A549 (cell line): ENCODE data around the gene ZNF248. TPM values are rescaled to one million over a fixed set of nuclear protein-coding genes. Genes with fewer than 3 reads are reported as not detected.

Experiments
- ATAC-seq, 2 experiments: fragments of 200-7000 bp in 1 of 2; fragments of >200 bp in 1 of 2; cut with Nextera tagmentation in 1 of 2; cut with Tn5 transposase in 1 of 2; 3 replicates each; pipeline versions ENCODE4 v1.8.0 to v1.9.1; 2018 to 2020; ENCODE audit warnings: mild to moderate bottlenecking in 1 of 2, moderate library complexity in 1 of 2
- CTCF ChIA-PET: fragments of 300-600 bp; sonication (Branson Sonifier 250); formaldehyde crosslinking; extraction: SDS; loops from one replicate; lab custom pipeline; 2021; ENCODE audit warnings: antibody characterized with exemption, inconsistent platforms; lab: Yijun Ruan, JAX
- POLR2A ChIA-PET: fragments of 350-600 bp; formaldehyde crosslinking; extraction: SDS; loops from one replicate; lab custom pipeline; 2021; ENCODE audit warnings: antibody characterized with exemption, inconsistent platforms; lab: Yijun Ruan, JAX
- DNase-seq, 2 experiments: peaks; one replicate each; pipeline versions ENCODE4 v3.0.0 to v3.0.0-alpha.2; 2011 to 2016; ENCODE audit warnings: low read depth in 1 of 2, low spot score in 1 of 2
- FAIRE-seq: peaks from 2 replicates; lab custom pipeline; 2011; peaks lifted over from hg19 to GRCh38; lab: Jason Lieb, UNC
- H3K27ac ChIP-seq, 2 experiments: fragments of >200 bp; sonication (Bioruptor Twin); formaldehyde crosslinking; 3 replicates each; pipeline ENCODE4 v1.5.1; 2016 to 2017
- H3K4me1 ChIP-seq: fragments of >200 bp; sonication (Bioruptor Twin); formaldehyde crosslinking; 3 replicates; pipeline ENCODE4 v1.6.1; 2016
- H3K4me2 ChIP-seq: fragments of >200 bp; sonication (Bioruptor Twin); formaldehyde crosslinking; 3 replicates; pipeline ENCODE4 v1.6.1; 2016
- H3K4me3 ChIP-seq: fragments of >200 bp; sonication (Bioruptor Twin); formaldehyde crosslinking; 3 replicates; pipeline ENCODE4 v1.5.1; 2016
- H3K9me3 ChIP-seq: fragments of >200 bp; sonication (Bioruptor Twin); formaldehyde crosslinking; 3 replicates; pipeline ENCODE4 v1.6.1; 2016
- BCL3 ChIP-seq: fragments of >200 bp; sonication (Bioruptor Twin); formaldehyde crosslinking; IDR thresholded peaks from 3 replicates; pipeline ENCODE4 v1.6.1; 2016
- CEBPB ChIP-seq, 2 experiments: fragments of >200 bp in 1 of 2; sonication (Bioruptor Twin) in 1 of 2; formaldehyde crosslinking in 1 of 2; IDR thresholded peaks; 2 replicates each; pipeline ENCODE4 v1.6.1; 2012 to 2016
- EHF ChIP-seq: fragments of 250-450 bp; sonication (Bioruptor Pico); IDR thresholded peaks from 2 replicates; pipeline ENCODE4 v1.5.0; 2020; ENCODE audit warnings: mild to moderate bottlenecking
- EHMT2 ChIP-seq: fragments of 200-600 bp; sonication (generic); IDR thresholded peaks from 2 replicates; pipeline ENCODE4 v1.6.1; 2016; ENCODE audit warnings: antibody characterized with exemption, low read depth, mild to moderate bottlenecking, moderate library complexity
- EP300 ChIP-seq, 2 experiments: fragments of >200 bp; sonication (Bioruptor Twin); formaldehyde crosslinking; IDR thresholded peaks; 2 replicates in 1 of 2; 3 replicates in 1 of 2; pipeline ENCODE4 v1.6.1; 2016 to 2017
- ESRRA ChIP-seq: fragments of 150-350 bp; IDR thresholded peaks from 2 replicates; pipeline ENCODE4 v1.6.1; 2014; ENCODE audit warnings: mild to moderate bottlenecking, low read length, borderline replicate concordance
- FOSL2 ChIP-seq, 2 experiments: fragments of 450-650 bp in 1 of 2; fragments of >200 bp in 1 of 2; sonication (Bioruptor Twin) in 1 of 2; formaldehyde crosslinking; IDR thresholded peaks; 2 replicates each; pipeline versions ENCODE4 v1.5.0 to v1.6.1; 2016 to 2020; ENCODE audit warnings: mild to moderate bottlenecking in 1 of 2, moderate library complexity in 1 of 2
- FOXS1 ChIP-seq: fragments of 250-450 bp; sonication (Bioruptor Pico); IDR thresholded peaks from 2 replicates; pipeline ENCODE4 v1.5.0; 2020; ENCODE audit warnings: mild to moderate bottlenecking, moderate library complexity
- HES2 ChIP-seq: fragments of >200 bp; sonication (Bioruptor Twin); formaldehyde crosslinking; IDR thresholded peaks from 2 replicates; pipeline ENCODE4 v1.6.1; 2016
- HEYL ChIP-seq: fragments of 250-450 bp; sonication (Bioruptor Pico); IDR thresholded peaks from 2 replicates; pipeline ENCODE4 v1.8.0; 2021; ENCODE audit warnings: mild to moderate bottlenecking, moderate library complexity
- HOXA7 ChIP-seq: fragments of 250-450 bp; sonication (Bioruptor Pico); IDR thresholded peaks from 2 replicates; pipeline ENCODE4 v1.5.0; 2020; ENCODE audit warnings: mild to moderate bottlenecking, moderate library complexity
- HOXB5 ChIP-seq: fragments of 250-450 bp; sonication (Bioruptor Pico); IDR thresholded peaks from 2 replicates; pipeline ENCODE4 v1.5.0; 2020; ENCODE audit warnings: mild to moderate bottlenecking, moderate library complexity
- JUNB ChIP-seq: fragments of >200 bp; sonication (Bioruptor Twin); formaldehyde crosslinking; IDR thresholded peaks from 2 replicates; pipeline ENCODE4 v1.6.1; 2016
- KDM5A ChIP-seq: fragments of 200-600 bp; sonication (generic); IDR thresholded peaks from 2 replicates; pipeline ENCODE4 v1.6.1; 2016; ENCODE audit warnings: antibody characterized with exemption, mild to moderate bottlenecking
- MAX ChIP-seq: IDR thresholded peaks from 2 replicates; pipeline ENCODE4 v1.6.1; 2012
- MAZ ChIP-seq: fragments of 150-350 bp; IDR thresholded peaks from 2 replicates; pipeline ENCODE4 v1.6.1; 2014; ENCODE audit warnings: antibody characterized with exemption, low read depth, low read length, borderline replicate concordance
- NFE2L2 ChIP-seq: fragments of 150-350 bp; conservative IDR thresholded peaks from 2 replicates; pipeline ENCODE4 v1.6.1; 2014; ENCODE audit warnings: low read length
- NR3C1 ChIP-seq: fragments of >200 bp; sonication (Bioruptor Twin); formaldehyde crosslinking; IDR thresholded peaks from 3 replicates; pipeline ENCODE4 v1.6.1; 2017
- PHF8 ChIP-seq: fragments of 200-600 bp; sonication (generic); IDR thresholded peaks from 2 replicates; pipeline ENCODE4 v1.6.1; 2016; ENCODE audit warnings: low read depth, mild to moderate bottlenecking, antibody characterized with exemption, moderate library complexity, borderline replicate concordance
- POLR2A ChIP-seq: IDR thresholded peaks from 2 replicates; pipeline ENCODE4 v1.6.1; 2012; ENCODE audit warnings: mild to moderate bottlenecking, low read length
- RARB ChIP-seq: fragments of 250-450 bp; sonication (Bioruptor Pico); IDR thresholded peaks from 2 replicates; pipeline ENCODE4 v1.8.0; 2021; ENCODE audit warnings: mild to moderate bottlenecking, moderate library complexity
- RCOR1 ChIP-seq: fragments of 150-350 bp; IDR thresholded peaks from 2 replicates; pipeline ENCODE4 v1.6.1; 2014; ENCODE audit warnings: antibody characterized with exemption, low read length, low read depth
- ZC3H11A ChIP-seq: fragments of 450-650 bp; IDR thresholded peaks from 2 replicates; pipeline ENCODE4 v1.6.1; 2014; ENCODE audit warnings: antibody characterized with exemption, mild to moderate bottlenecking
- ZNF302 ChIP-seq: fragments of 250-450 bp; sonication (Bioruptor Pico); IDR thresholded peaks from 2 replicates; pipeline ENCODE4 v1.9.0; 2021; ENCODE audit warnings: inconsistent platforms, mild to moderate bottlenecking, moderate library complexity
- ZSCAN20 ChIP-seq: fragments of 250-450 bp; sonication (Bioruptor Pico); IDR thresholded peaks from 2 replicates; pipeline ENCODE4 v1.8.0; 2022; ENCODE audit warnings: mild to moderate bottlenecking, moderate library complexity
- whole genome bisulfite sequencing: methylation state at CpG from one replicate; pipeline ENCODE4 v1.1.6; 2017; ENCODE audit errors: missing lambda C conversion rate; 5-methylcytosine and 5-hydroxymethylcytosine counted together
- polyA plus RNA-seq, 4 experiments: library from polyadenylated mRNA; depleted of rRNA in 3 of 4; stranded (reverse); fragments of >200 nt; fragmentation: RNase III in 1 of 4; extraction: RNeasy Plus Mini Kit Qiagen cat#74134 plus additional on column Dnase treatment in 1 of 4; gene quantifications; 2 replicates in 3 of 4; 3 replicates in 1 of 4; pipeline ENCODE4 v1.2.3, GENCODE V29; 2011 to 2017
- TF ChIP-seq, protein P1 (sequence below): fragments of 200-600 bp; sonication (generic); IDR thresholded peaks from 2 replicates; pipeline ENCODE4 v1.6.1; 2016; ENCODE audit warnings: antibody characterized with exemption, mild to moderate bottlenecking, moderate library complexity

The ZNF248 gene
- polyA plus RNA-seq, 2 of the 4 experiments (the other 2 are of a cell fraction): 7.1 to 13.6 TPM

- ATAC-seq: no peak
Observed at GRCh38 chr10:37872955-37873354, 15.5 kb upstream of the ZNF248 start.

GRCh38 chr10:37872283-37872682, 14.9 kb upstream of the ZNF248 start:
- FAIRE-seq (no peak), ATAC-seq (no peak), DNase-seq (no peak)
- Histone ChIP-seq H3K9me3 (peaks cover 11% of the 10 kb centered on the region; the same call in 2 of the 3 replicates), H3K4me3 (no peak overlapping the region), H3K27ac (no peak overlapping the region), H3K4me1 (no peaks in the 10 kb centered on the region), H3K4me2 (no peak overlapping the region)
- CTCF ChIA-PET: no interaction called here
- no peak for TF ChIP-seq ESRRA
- TF ChIP-seq FOSL2 (IDR thresholded peaks at IDR 0.05): no peak
- no peak for TF ChIP-seq FOSL2 (CRISPR knock-in tag; IDR thresholded peaks at IDR 0.05)
- no peak for TF ChIP-seq RCOR1
- no peak for TF ChIP-seq NR3C1
- no peak for TF ChIP-seq CEBPB (IDR thresholded peaks at IDR 0.05)
- TF ChIP-seq KDM5A: no peak
- TF ChIP-seq PHF8: no peak
- TF ChIP-seq MAZ: no peak
- no peak for TF ChIP-seq HEYL (CRISPR knock-in tag)
- TF ChIP-seq EP300 (IDR thresholded peaks at IDR 0.05): no peak
- TF ChIP-seq POLR2A: no peak
- 30% methylated on average over 5 of the region's 5 CpGs for WGBS
- POLR2A ChIA-PET: no interaction called here

More at GRCh38 chr10:37872955-37873354, 15.5 kb upstream of the ZNF248 start:
- ChIA-PET POLR2A (no interaction called here), CTCF (no interaction called here)
- Histone ChIP-seq H3K4me1 (no peaks in the 10 kb centered on the region), H3K27ac (no peak overlapping the region), H3K9me3 (peaks cover 11% of the 10 kb centered on the region; the same call in 2 of the 3 replicates), H3K4me3 (no peak overlapping the region), H3K4me2 (no peak overlapping the region)
- WGBS: 26% methylated on average over 4 of the region's 4 CpGs
- TF ChIP-seq RCOR1: no peak
- TF ChIP-seq, protein P1, sequence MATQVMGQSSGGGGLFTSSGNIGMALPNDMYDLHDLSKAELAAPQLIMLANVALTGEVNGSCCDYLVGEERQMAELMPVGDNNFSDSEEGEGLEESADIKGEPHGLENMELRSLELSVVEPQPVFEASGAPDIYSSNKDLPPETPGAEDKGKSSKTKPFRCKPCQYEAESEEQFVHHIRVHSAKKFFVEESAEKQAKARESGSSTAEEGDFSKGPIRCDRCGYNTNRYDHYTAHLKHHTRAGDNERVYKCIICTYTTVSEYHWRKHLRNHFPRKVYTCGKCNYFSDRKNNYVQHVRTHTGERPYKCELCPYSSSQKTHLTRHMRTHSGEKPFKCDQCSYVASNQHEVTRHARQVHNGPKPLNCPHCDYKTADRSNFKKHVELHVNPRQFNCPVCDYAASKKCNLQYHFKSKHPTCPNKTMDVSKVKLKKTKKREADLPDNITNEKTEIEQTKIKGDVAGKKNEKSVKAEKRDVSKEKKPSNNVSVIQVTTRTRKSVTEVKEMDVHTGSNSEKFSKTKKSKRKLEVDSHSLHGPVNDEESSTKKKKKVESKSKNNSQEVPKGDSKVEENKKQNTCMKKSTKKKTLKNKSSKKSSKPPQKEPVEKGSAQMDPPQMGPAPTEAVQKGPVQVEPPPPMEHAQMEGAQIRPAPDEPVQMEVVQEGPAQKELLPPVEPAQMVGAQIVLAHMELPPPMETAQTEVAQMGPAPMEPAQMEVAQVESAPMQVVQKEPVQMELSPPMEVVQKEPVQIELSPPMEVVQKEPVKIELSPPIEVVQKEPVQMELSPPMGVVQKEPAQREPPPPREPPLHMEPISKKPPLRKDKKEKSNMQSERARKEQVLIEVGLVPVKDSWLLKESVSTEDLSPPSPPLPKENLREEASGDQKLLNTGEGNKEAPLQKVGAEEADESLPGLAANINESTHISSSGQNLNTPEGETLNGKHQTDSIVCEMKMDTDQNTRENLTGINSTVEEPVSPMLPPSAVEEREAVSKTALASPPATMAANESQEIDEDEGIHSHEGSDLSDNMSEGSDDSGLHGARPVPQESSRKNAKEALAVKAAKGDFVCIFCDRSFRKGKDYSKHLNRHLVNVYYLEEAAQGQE: no peak
- no peak for TF ChIP-seq FOXS1 (CRISPR knock-in tag)
- TF ChIP-seq NFE2L2: no peak
- no peak for TF ChIP-seq BCL3
- TF ChIP-seq JUNB: no peak
- FAIRE-seq (no peak), DNase-seq (no peak)

DNA sequence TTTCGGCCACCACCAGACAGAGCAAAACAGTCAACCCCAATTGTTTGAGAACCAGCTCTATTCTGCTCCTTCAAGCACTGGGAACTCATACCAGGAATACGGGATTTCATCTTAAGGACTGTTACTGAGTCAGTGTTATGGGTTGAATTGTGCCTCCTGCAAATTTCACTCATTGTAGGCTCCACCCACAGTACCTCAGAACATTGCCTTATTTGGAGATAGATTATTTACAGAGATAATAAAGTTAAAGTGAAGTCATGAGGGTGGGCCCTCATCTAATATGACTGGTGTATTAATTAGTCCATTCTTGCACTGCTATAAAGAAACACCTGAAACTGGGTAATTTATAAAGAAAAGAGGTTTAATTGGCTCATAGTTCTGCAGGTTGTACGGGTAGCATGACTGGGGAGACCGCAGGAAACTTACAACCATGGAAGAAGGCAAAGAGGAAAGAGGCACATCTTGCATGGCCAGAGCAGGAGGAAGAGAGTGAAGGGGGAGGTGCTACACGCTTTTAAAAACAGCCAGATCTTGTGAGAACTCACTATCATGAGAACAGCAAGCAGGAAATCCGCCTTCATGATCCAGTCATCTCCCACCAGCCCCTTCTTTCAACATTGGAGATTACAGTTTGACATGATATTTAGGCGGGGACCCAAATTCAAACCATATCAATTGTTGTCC, 14.3 kb upstream of the ZNF248 start:
- Histone ChIP-seq H3K4me1 (no peaks in the 10 kb centered on the region), H3K9me3 (peaks cover 11% of the 10 kb centered on the region; the same call in 2 of the 3 replicates), H3K4me3 (no peak overlapping the region), H3K27ac (no peak overlapping the region), H3K4me2 (no peak overlapping the region)
- no peak for TF ChIP-seq HOXA7 (CRISPR knock-in tag)
- TF ChIP-seq EP300 (IDR thresholded peaks at IDR 0.05): no peak
- TF ChIP-seq RARB (CRISPR knock-in tag): no peak
- no peak for TF ChIP-seq KDM5A
- TF ChIP-seq ZSCAN20 (CRISPR knock-in tag): no peak
- no peak for TF ChIP-seq MAX
- TF ChIP-seq EHF (CRISPR knock-in tag): no peak
- no peak for TF ChIP-seq CEBPB (IDR thresholded peaks at IDR 0.05)
- TF ChIP-seq ZNF302 (CRISPR knock-in tag): no peak
- no peak for TF ChIP-seq EHMT2
- TF ChIP-seq HES2: no peak
- no peak for TF ChIP-seq ZC3H11A
- no peak for TF ChIP-seq HOXB5 (CRISPR knock-in tag)
- FAIRE-seq (no peak), ATAC-seq (no peak), DNase-seq (no peak)
- ChIA-PET CTCF (no interaction called here), POLR2A (no interaction called here)
- 37% methylated on average over 7 of the region's 7 CpGs for WGBS
